ENCODE measurements around the gene OMA1.
A peak's percentile ranks its signal among the peaks of the same experiment; 100 is the strongest.
"Not testable (repeated sequence)": the region's sequence is repeated elsewhere in the genome, so short reads cannot be mapped to it uniquely, and the experiment has no call there.

Gene OMA1

DNA sequence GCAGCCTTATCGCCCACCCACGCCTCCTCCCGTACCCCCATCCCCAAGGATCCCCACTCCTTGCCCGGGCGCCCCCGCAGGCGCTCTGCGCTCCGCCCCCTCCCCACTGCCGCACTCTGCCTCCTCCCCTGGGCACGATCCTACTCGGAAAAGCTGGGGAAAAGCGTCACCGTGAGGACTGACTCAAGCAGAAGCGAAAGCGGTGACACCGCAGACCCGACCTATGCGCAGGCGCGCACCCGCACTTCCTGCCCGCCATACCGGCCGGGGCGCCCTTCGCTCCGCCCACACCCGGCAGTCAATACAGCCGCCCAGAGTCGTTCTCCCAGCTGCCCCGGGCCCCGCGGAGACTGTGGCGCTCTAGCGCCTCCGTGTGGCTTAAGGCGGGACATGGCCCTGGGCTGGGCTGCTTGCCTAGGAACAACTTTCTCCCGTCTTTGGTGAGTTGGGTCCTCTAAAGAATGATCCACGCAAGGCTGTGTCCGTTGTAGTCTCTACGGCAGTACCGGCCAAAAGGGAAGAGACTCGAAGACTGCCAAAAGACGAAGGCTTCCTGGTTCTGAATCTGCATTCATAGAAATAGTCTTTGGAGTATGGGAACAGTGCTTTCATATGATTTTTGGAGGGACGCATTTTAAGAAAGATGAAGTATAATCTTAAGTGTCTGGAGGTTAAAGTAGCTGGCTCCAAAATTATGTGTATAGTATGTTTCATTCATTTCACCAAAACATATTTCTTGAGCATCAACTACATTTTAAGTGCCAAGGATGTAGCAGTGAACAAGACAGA is at the start of gene OMA1:
TSS of gene OMA1 (minus strand) at position 207 of the 789 bp plus-strand sequence. CDS start 7,432 bp downstream, outside the sequence.
- DNase-seq, result peak; percentile 94

DNA sequence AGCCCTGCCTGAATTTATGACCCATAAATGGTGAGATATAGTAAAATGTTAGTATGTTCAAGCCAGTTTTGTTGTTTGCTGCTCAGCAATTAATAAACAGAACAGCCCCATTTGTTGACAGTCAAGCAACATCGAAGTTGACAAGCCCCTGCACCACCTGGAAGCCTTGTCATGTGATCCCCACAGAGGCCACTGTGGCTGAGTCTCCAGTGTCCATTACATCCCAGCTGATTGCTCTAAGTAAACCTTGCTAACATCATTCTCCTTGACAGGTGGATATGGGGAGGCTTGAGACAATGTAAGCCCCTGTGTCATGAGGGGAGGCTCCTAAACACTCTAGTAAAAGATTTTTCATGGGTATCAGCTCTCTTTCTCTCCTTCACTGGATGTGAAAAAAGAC is 48.0 kb upstream of the OMA1 start:
- no peak for DNase-seq

DNA sequence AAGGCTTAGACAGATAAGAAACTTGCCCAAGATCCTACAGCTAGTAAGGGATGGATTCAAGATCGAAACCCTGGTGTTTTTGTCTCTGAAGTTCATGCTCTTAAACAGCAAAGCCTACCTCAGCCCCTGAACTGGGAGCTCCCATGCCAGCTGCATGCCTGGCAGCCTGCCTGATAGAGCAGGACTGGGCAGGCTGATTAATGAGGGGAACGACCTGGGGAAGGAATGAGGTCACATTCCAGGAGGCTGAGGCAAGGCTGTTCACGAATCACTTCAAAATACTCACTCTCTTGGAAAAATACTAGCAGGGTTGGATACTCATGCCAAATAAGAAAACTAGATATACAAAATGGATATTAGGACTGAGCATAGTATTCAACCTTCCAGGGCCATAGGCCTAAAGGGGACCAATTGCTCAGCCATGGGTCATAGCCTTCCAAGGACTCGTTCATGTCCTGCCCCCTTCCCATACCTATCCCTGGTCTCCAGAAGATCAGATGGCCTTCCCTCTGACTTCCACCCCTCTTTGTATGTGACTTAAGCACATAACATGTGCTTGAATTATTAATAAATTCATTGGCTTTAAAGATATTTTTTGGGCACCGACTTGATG is 46.1 kb upstream of the OMA1 start:
- no peak for DNase-seq

DNA sequence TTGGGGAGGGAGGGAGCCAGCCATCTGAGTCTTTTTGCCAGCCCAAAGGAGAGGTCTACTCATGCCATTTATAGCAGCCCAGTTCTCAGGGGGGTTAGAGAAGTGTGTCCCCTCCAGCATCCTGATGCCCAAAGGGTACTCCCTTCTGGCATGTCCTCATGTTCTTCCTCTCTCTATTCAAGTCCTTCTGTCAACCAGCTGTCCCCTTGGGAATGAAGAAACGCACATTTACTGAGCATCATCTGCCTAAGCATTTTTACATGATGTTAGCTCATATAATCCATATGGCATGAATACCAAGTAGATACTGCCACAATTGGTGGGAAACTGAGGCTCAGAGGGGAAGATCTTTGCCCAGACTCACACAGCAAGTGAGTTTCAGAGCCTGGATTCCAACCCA is 45.3 kb upstream of the OMA1 start:
- DNase-seq, result no peak

DNA sequence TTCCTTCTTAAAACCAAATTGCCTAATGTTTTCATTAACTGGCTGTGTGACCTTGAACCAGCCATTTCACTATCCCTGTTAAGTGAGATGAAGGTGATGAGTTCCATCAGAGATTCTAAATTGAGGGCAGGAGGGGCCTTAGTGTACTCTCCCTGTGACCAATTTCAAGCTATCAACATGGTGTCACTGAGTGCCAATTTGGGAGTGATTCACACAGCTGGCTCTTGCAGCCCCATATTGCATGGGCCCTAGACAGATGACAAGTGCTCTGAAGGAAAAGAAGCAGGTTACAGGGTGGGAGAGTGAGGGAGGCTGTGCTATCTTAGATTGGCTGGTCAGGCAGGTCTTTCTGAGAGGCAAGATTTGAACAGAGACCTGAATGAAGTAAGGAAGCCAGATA is 43.5 kb upstream of the OMA1 start:
- no peak for DNase-seq

DNA sequence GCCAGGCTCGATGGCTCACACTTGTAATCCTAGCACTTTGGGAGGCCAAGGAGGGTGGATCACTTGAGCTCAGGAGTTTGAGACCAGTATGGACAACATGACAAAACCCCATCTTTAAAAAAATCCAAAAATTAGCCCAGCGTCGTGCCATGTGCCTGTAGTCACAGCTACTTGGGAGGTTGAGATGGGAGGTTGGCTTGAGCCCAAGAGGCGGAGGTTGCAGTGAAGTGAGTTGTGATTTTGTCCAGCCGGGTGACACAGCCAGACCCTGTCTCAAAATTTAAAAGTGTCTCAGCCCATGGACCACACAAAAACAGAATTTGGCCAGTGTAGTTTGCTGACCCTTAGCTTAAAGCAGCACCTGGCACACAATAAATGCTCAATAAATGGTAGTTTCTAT is 41.9 kb upstream of the OMA1 start:
- no peak for DNase-seq

DNA sequence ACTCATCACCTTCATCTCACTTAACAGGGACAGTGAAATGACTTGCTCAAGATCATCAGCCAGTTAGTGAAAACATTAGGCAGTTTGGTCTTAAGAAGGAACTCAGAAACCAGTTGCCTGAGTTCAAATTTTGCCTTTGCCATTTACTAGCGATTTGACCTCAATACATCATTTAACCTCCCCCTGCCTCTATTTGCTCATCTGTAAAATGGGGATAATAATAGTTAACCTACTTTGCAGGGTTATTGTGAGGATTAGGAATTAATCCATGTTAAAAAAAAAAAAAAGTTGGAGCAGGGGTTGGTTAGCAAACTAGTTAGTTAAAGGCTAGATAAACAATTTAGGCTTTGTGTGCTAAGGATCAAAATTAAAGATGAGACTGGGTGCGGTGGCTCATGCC is 41.1 kb upstream of the OMA1 start:
- DNase-seq, result no peak

DNA sequence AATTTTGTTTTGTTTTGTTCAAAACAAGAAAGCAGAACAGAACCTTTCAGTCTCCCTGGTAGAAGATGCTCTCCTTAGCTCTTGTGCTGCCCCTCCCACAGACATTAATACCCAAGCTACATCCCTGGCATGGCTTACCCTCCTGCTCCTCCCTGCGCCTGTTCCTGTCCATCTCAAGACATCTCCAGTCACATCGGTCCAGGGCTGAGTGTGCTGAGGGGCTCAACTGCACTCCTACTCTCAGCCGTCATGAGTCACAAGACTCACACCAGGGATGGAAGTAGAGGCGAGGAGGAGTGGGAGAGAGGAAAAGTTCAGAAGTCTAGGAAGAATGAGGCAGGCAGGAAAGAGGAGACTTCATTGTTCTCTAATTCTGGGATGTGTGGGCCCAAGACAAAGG is 39.7 kb upstream of the OMA1 start:
- DNase-seq, result no peak

DNA sequence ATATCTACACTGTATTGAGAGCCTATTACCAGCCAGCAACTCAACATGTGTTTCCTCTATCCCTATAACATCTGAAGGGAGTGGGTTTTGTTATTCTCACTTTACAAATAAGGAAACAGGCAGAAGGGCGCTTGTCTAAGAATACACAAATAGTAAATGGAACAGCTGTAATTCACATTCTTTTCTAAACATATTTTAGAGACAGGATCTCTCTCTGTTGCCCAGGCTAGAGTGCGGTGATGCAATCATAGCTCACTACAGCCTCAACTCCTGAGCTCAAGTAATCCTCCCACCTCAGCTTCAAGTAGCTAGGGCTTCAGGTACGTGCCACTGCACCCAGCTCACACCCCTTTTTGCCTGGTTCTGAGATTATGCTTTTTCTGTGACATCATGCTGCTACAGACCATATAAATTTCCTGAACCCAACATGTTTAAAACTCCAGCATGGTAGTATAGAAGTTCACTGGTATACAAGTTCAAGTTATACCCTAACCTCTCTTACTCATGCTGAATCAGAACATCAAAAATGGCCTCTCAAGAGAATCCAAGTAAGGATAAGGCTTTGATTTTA is 39.1 kb upstream of the OMA1 start:
- no peak for DNase-seq

DNA sequence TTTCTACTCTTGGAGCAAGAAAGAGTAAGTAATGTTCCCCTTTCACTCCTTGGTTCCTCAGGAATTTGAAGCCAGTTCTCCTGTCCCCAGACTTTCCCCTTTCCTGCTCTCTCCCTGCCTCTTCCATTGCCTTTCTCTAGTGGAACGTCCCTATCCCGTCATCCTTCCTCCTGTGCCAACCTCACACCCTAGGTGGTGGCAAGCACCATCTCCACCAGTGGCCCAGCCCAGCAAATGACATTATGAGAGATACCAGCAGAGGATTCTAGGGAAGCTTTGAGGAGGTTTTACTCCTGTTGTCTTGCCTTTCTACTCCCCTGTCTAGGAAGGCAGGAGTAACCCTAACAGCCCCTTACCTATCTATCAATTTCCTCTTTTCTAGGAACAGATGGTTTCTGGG is 38.6 kb upstream of the OMA1 start:
- no peak for DNase-seq

DNA sequence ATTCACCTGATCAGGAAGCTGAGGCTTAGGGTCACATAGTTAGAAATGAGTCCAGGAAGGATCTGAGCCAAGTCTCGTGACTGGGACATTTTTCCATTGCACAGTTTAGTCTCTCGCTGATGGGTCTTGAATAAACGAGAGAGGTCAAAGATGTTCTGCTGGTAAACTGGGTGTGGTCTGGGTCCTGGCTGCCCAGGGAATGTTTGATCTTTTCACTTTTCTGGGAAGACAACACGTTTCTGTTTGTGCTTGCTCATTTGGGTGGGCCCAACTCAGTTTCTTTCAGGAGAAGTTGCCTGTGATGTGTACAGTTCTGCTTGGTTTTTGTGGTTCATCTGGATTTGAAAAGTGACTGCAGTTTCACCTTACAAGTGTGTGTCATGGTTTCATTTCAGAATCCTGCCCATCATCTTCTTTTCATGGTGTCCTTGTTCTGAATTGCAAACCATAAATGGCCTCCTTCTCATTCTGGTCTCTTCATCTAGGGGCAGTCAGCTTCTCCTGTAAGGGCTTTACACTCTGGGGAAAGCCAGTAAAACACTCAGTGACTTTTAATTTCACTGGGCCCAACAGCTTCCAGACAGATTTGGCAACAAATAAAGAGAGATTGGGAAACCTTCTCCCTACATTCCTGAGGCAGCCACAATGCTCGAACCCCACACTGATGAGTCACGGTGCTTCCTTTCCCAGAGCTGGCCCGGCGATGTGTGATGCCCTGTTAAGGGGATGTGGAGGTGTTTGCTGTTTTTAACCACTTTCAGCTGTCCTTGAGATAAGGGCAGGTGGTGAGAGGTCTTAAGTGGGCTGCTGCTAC is 37.8 kb upstream of the OMA1 start:
- no peak for DNase-seq

DNA sequence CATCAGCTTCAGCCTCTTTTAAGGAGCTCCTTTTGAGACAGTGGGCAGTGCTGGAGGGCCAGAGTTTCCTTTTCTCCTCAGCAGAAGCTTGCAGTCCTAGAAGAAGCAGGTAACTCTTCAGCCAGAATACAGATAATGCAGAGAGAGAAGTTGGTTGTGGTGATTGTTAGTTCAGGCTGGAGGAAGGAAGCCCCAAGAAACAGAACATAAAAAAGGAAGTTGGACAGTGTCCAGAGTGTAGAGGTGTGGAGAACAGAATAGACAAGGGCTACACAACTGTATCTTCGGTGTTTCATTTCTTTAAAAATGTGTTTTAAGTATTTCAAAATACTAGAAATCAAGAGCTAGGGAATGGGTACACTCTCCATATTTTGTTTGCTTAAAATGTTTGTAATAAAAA is 37.0 kb upstream of the OMA1 start:
- no peak for DNase-seq

DNA sequence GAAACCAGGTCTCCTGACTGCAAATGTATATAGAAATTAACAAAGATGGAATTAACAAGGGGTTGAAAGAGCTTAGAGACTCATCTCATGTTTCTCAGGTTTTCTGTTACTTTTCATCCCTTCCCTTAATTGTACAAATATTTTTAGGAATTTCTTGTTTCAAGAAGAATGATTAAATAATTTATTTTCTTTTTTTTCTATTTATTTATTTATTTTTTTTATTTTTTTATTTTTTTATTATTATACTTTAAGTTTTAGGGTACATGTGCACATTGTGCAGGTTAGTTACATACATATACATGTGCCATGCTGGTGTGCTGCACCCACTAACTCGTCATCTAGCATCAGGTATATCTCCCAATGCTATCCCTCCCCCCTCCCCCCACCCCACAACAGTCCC is 35.6 kb upstream of the OMA1 start:
- DNase-seq, result not testable (repeated sequence)

DNA sequence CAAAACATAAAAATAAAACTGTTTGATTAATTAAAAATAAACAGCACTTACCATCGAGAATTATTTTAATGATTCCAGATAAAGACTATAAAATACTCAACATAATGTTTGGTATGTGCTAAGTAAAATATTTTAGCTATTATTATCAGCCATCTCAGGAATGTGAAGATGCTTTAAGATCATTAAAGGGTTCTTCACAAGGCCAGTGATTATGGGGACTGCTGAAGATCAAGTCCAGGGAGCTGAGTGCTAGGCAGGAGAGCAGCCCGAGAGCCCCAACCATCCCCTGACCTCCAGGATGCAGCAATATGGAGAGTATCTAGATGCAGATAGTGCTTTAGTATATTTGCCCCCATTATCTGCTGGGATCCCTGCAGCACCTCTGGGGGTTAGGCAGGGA is 35.1 kb upstream of the OMA1 start:
- DNase-seq, result no peak

DNA sequence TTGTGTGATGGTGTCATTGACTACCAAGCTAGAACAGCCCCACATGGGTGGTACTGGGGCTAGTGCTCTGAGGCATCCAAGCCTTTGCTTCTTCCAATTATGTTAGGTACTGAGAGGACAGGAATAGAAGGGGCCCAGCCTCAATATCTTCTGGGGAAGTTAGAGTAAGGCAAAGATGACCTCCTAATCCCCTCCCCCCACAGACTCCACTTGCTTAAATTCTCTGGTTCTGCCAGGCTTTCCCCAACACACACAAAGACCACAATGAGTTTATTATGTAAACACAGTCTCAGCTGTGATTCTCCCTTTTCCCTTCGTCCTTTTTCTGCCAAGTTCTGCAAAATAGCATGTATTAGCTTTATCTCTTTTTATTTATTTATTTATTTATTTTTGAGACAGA is 33.7 kb upstream of the OMA1 start:
- no peak for DNase-seq

DNA sequence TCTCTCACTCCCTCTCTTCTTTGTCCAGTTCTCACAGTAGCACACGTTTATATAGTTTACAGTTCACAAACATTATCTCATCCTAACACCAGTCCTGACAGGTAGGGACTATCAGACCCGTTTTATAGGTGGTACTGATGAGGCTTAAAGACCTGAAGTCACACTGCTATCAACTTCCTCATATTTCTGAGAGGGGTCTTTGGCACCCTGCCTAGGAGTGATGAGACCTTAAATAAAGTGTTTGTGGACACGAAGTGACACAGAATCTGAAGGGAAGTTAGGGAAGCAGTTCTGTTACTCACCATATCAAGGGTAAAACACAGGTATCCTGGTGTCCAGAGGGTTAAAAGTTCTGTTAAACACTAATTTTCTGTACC is 31.1 kb upstream of the OMA1 start:
- no peak for DNase-seq

DNA sequence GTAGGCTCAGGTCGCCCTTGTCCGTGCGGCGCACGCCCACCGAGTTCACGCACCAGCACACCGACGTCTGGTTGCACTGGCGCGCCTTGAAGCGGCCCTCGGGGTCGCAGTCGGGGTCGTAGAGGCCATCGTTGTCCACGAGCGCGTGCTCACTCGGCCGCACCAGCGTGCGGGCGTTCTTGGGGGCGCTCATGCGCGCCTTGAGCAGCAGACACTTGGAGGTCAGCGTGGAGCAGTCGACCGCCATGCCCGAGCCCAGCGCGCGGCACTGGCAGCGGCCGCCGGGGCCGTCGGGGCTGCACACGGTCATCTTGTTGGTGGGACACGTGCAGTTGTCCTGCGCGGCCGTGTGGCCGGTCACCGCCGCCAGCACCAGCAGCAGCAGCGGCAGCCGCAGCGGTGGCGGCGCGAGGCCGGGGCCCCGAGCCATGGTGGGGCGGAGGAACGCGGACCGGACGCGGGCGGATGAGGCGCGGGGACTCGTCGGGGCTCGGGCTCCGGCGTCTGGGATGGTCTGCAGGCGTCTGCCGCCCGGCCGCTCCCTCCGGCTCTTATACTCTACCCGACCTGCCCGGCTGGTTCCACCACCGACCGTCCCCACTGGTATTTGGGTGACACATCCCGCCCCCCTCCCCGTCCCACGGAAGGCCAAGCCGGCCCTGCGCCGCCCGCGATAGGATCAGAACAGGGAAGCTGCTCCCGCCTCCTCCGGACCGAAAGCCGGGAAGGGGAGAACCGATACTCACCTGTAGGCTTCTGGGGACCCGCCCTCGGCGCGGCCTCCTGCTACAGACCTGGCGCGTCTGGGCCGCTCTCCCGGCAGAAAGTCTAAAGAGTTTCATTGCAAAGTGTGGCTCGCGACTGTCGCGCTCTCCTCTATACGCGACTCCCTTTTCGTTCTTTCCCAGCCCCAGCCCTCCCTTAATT is 30.5 kb upstream of the OMA1 start, which contains the start of gene TACSTD2:
TSS of gene TACSTD2 (minus strand) at position 526 of the 927 bp plus-strand sequence. CDS start at position 430, 96 bp downstream.
- no peak for DNase-seq

DNA sequence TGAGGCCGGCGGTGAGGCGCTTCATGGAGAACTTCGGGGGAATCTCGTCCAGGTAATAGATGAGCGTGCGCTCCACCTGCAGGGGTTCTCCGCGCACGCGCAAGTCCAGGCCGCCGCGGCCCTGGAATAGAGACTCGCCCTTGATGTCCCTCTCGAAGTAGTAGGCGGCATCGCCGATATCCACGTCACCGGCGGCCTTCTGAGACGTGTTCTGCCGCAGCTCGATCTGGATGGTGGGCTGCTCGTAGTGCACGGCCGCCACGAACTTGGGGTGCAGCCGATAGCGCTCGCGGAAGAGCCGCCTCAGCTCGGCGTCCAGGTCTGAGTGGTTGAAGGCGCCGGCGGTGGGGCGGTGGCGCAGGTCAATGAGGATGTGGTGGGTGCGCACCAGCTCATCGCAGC is 29.8 kb upstream of the OMA1 start:
- DNase-seq, result no peak

DNA sequence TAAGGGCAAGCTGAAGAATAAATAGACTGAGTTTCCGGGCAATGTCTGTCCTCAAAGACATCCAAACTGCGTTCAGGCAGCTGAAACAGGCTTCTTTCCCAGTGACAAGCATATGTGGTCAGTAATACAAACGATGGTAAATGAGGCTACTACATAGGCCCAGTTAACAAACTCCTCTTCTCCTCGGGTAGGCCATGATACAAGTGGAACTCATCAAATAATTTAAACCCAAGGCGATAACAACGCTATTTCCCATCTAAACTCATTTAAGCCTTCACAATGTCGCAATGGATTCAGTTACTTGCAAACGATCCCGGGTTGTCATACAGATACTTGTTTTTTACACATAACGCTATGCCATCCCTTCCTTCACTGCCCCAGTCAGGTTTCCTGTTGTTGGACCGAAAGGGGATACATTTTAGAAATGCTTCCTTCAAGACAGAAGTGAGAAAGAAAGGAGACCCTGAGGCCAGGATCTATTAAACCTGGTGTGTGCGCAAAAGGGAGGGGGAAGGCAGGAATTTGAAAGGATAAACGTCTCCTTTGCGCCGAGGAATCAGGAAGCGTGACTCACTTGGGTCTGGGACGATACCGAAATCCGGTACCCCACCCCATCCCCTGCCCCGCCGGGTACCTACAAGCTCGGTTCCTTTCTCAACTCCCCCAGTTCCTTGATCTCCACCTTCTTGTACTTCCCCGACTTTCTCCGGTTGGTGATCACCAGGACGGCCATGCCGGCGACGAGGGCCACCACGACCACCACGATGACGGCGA is 29.2 kb upstream of the OMA1 start:
- DNase-seq, result no peak

DNA sequence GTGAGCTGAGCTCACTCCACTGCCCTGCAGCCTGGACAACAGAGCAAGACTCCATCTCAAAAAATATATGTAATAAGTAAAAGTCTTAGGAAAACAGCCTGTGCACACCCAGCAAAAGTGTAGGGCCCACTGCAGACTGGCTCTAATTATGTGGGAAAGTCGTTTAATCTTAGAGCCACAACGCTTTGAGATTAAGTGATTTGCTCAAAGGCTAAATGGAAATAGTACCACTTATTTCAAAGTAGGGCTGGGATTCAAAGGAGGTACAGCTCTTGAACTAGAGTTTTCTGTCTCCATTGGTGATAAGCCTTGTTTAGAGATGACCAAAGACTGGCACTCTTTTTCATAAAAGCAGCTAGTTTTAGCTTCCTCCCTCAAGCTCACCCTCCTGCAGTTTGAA is 28.3 kb upstream of the OMA1 start:
- no peak for DNase-seq

Measured in NCI-H1436 (cell line).